Suprapubic skin (tissue), 4 donors: ENCODE results near the gene TEX22. TPM values are rescaled to one million over a fixed set of nuclear protein-coding genes. Genes with fewer than 3 reads are reported as not detected.

Experiments used
- DNase-seq, 2 donors: peaks; one replicate each; pipeline ENCODE4 v3.0.0-alpha.2; 2019; ENCODE audit warnings: low spot score in 2 of 2
- H3K27ac ChIP-seq: fragments of 200-600 bp; sonication (generic); one replicate; pipeline ENCODE4 v1.5.1; 2019
- H3K27me3 ChIP-seq: fragments of 200-600 bp; sonication (generic); one replicate; pipeline ENCODE4 v1.5.1; 2019
- H3K36me3 ChIP-seq: fragments of 200-600 bp; sonication (generic); one replicate; pipeline ENCODE4 v1.5.1; 2019
- H3K4me1 ChIP-seq: fragments of 200-600 bp; sonication (generic); one replicate; pipeline ENCODE4 v1.5.1; 2019
- H3K4me3 ChIP-seq: fragments of 200-600 bp; sonication (generic); one replicate; pipeline ENCODE4 v1.5.1; 2019; ENCODE audit warnings: mild to moderate bottlenecking
- H3K9me3 ChIP-seq: fragments of 200-600 bp; sonication (generic); one replicate; pipeline ENCODE4 v1.5.1; 2019
- CTCF ChIP-seq, 2 donors: fragments of 200-600 bp in 1 of 2; fragments of 450-650 bp in 1 of 2; sonication (generic) in 1 of 2; IDR thresholded peaks; one replicate each; pipeline ENCODE4 v1.5.1; 2016 to 2019; ENCODE audit warnings: antibody characterized with exemption in 2 of 2, mild to moderate bottlenecking in 1 of 2, moderate library complexity in 1 of 2
- EP300 ChIP-seq: sonication (generic); formaldehyde crosslinking; IDR thresholded peaks from one replicate; pipeline ENCODE4 v1.6.1; 2017; ENCODE audit warnings: antibody characterized with exemption
- POLR2A ChIP-seq, 2 donors: fragments of 450-650 bp; IDR thresholded peaks; one replicate each; pipeline ENCODE4 v1.6.1; 2017; ENCODE audit warnings: antibody characterized with exemption in 2 of 2, mild to moderate bottlenecking in 2 of 2, moderate library complexity in 2 of 2
- POLR2AphosphoS5 ChIP-seq, 3 donors: sonication (generic); formaldehyde crosslinking; IDR thresholded peaks; one replicate each; pipeline ENCODE4 v1.6.1; 2017; ENCODE audit warnings: antibody characterized with exemption in 3 of 3
- WGBS: methylation state at CpG from one replicate; pipeline ENCODE4 v1.1.5; 2018; 5-methylcytosine and 5-hydroxymethylcytosine counted together
- total RNA-seq, 4 donors: library from RNA; depleted of rRNA; stranded (reverse); fragments of >200 nt; gene quantifications; one replicate each; pipeline ENCODE4 v1.1.0, GENCODE V29; 2016

The TEX22 gene
- total RNA-seq, 4 donors from 2014 or later, result 0.80 TPM; not detected in 3

- no peak overlapping the region for H3K4me3 ChIP-seq
- peaks cover 36% of the 10 kb centered on the region for H3K4me1 ChIP-seq
- TF ChIP-seq POLR2AphosphoS5 (IDR thresholded peaks at IDR 0.05) (no peak), EP300 (no peak), POLR2A (IDR thresholded peaks at IDR 0.05) (no peak)
- 90% methylated on average over 21 of the region's 21 CpGs for WGBS
- peaks cover 15% of the 10 kb centered on the region for H3K36me3 ChIP-seq
- no peak overlapping the region for H3K27ac ChIP-seq
- no peaks in the 10 kb centered on the region for H3K27me3 ChIP-seq
- H3K9me3 ChIP-seq, result no peaks in the 10 kb centered on the region
- DNase-seq, result no peak
Measured at GRCh38 chr14:105423488-105424195, 25.3 kb downstream of the TEX22 start.

GRCh38 chr14:105424861-105425260, 26.5 kb downstream of the TEX22 start:
- TF ChIP-seq CTCF (IDR thresholded peaks at IDR 0.05) (no peak), POLR2A (IDR thresholded peaks at IDR 0.05) (no peak), EP300 (no peak), POLR2AphosphoS5 (IDR thresholded peaks at IDR 0.05) (no peak)
- DNase-seq, result no peak
- WGBS, result 95% methylated on average over 7 of the region's 12 CpGs
- peaks cover 28% of the 10 kb centered on the region for H3K4me1 ChIP-seq
- no peak overlapping the region for H3K27ac ChIP-seq
- H3K9me3 ChIP-seq, result no peaks in the 10 kb centered on the region
- peaks cover 15% of the 10 kb centered on the region for H3K36me3 ChIP-seq
- H3K27me3 ChIP-seq, result no peaks in the 10 kb centered on the region
- no peak overlapping the region for H3K4me3 ChIP-seq

GRCh38 chr14:105425823-105426247, 27.5 kb downstream of the TEX22 start:
- TF ChIP-seq POLR2AphosphoS5 (IDR thresholded peaks at IDR 0.05), result no peak
- H3K4me3 ChIP-seq, result no peak overlapping the region
- H3K27ac ChIP-seq, result no peak overlapping the region
- 94% methylated on average over 7 of the region's 23 CpGs for WGBS
- H3K9me3 ChIP-seq, result no peaks in the 10 kb centered on the region
- no peaks in the 10 kb centered on the region for H3K27me3 ChIP-seq
- H3K4me1 ChIP-seq, result peaks cover 21% of the 10 kb centered on the region
- DNase-seq, result no peak
- peaks cover 15% of the 10 kb centered on the region for H3K36me3 ChIP-seq

- Histone ChIP-seq H3K9me3 (no peaks in the 10 kb centered on the region), H3K4me3 (no peak overlapping the region), H3K27ac (no peak overlapping the region), H3K27me3 (no peaks in the 10 kb centered on the region), H3K4me1 (peaks cover 14% of the 10 kb centered on the region), H3K36me3 (peaks cover 15% of the 10 kb centered on the region)
- TF ChIP-seq POLR2AphosphoS5 (IDR thresholded peaks at IDR 0.05) (no peak), POLR2A (IDR thresholded peaks at IDR 0.05) (no peak), CTCF (IDR thresholded peaks at IDR 0.05) (no peak), EP300 (no peak)
- no peak for DNase-seq
- 91% methylated on average over 17 of the region's 21 CpGs for WGBS
Measured at GRCh38 chr14:105426416-105427130, 28.2 kb downstream of the TEX22 start.

GRCh38 chr14:105427412-105427811, 29.1 kb downstream of the TEX22 start:
- Histone ChIP-seq H3K9me3 (no peaks in the 10 kb centered on the region), H3K4me1 (peaks cover 5% of the 10 kb centered on the region), H3K36me3 (peaks cover 15% of the 10 kb centered on the region), H3K4me3 (no peak overlapping the region), H3K27me3 (no peaks in the 10 kb centered on the region), H3K27ac (no peak overlapping the region)
- no peak for DNase-seq
- TF ChIP-seq EP300 (no peak), POLR2AphosphoS5 (IDR thresholded peaks at IDR 0.05) (no peak), POLR2A (IDR thresholded peaks at IDR 0.05) (no peak), CTCF (IDR thresholded peaks at IDR 0.05) (no peak)
- 98% methylated on average over 10 of the region's 10 CpGs for WGBS

GRCh38 chr14:105427936-105428485, 29.7 kb downstream of the TEX22 start:
- H3K4me3 ChIP-seq, result no peak overlapping the region
- H3K9me3 ChIP-seq, result no peaks in the 10 kb centered on the region
- H3K4me1 ChIP-seq, result no peaks in the 10 kb centered on the region
- no peak for DNase-seq
- H3K36me3 ChIP-seq, result peaks cover 15% of the 10 kb centered on the region
- no peak for TF ChIP-seq POLR2A (IDR thresholded peaks at IDR 0.05)
- no peak for TF ChIP-seq EP300
- TF ChIP-seq POLR2AphosphoS5 (IDR thresholded peaks at IDR 0.05), result no peak
- TF ChIP-seq CTCF (IDR thresholded peaks at IDR 0.05), result no peak
- no peaks in the 10 kb centered on the region for H3K27me3 ChIP-seq
- H3K27ac ChIP-seq, result no peak overlapping the region
- 88% methylated on average over 9 of the region's 9 CpGs for WGBS
